ENCODE measurements around the gene CCDC126. TPM values are rescaled to one million over a fixed set of nuclear protein-coding genes. Genes with fewer than 3 reads are reported as not detected.
"Not testable (repeated sequence)": the region's sequence is repeated elsewhere in the genome, so short reads cannot be mapped to it uniquely, and the experiment has no call there.

Gene CCDC126
- total RNA-seq: 1 to 10 TPM; 5.9 to 9.8 (median 6.2) TPM
- long read RNA-seq: 0 reads

GRCh38 chr7:23597094-23598091 is at the start of gene CCDC126:
TSS of gene CCDC126 (plus strand) at chr7:23597382. CDS start at chr7:23611316, 13,934 bp downstream.
- peak within 1 kb of the TSS; percentile 71 to 85 (median 79) for H3K4me3 ChIP-seq
- no peaks in the 10 kb centered on the region for H3K27me3 ChIP-seq
- intact Hi-C loops (cut with DNase I): no loop called here
- peaks cover 0 to 19% (median 4%) of the 10 kb centered on the region in 4 donors for H3K4me1 ChIP-seq
- H3K27ac ChIP-seq: peak within 1 kb of the TSS; percentile 86 to 90 (median 88)
- ATAC-seq: peak; percentile 96 to 99 (median 97)
- no peaks in the 10 kb centered on the region for H3K36me3 ChIP-seq
- 11% methylated on average over 20 of the region's 99 CpGs for WGBS (ENCODE audit: insufficient coverage, low coverage, low lambda C conversion rate, missing lambda C conversion rate)
- no peaks in the 10 kb centered on the region for H3K9me3 ChIP-seq
- TF ChIP-seq POLR2A (IDR thresholded peaks at IDR 0.05) (peak; percentile 79), CTCF (IDR thresholded peaks at IDR 0.05) (no peak)
- DNase-seq: peak; percentile 95 to 97 (median 97)

- no peak for ATAC-seq
Measured at GRCh38 chr7:23547662-23548061, 49.5 kb upstream of the CCDC126 start.

GRCh38 chr7:23558303-23558702 is 38.9 kb upstream of the CCDC126 start:
- no peak for TF ChIP-seq CTCF (IDR thresholded peaks at IDR 0.05)
- TF ChIP-seq POLR2A (IDR thresholded peaks at IDR 0.05): no peak
- H3K27ac ChIP-seq: no peak overlapping the region
- H3K4me1 ChIP-seq: no peaks in the 10 kb centered on the region
- no peaks in the 10 kb centered on the region for H3K36me3 ChIP-seq
- intact Hi-C loops (cut with DNase I): no loop called here
- no peaks in the 10 kb centered on the region for H3K27me3 ChIP-seq
- H3K4me3 ChIP-seq: no peak overlapping the region
- no peak for DNase-seq
- H3K9me3 ChIP-seq: no peaks in the 10 kb centered on the region
- ATAC-seq: no peak

More at GRCh38 chr7:23547662-23548061, 49.5 kb upstream of the CCDC126 start:
- intact Hi-C loops (cut with DNase I): no loop called here
- H3K9me3 ChIP-seq: no peaks in the 10 kb centered on the region
- H3K4me1 ChIP-seq: no peaks in the 10 kb centered on the region
- no peak overlapping the region for H3K4me3 ChIP-seq
- no peak for TF ChIP-seq POLR2A (IDR thresholded peaks at IDR 0.05)
- no peak for TF ChIP-seq CTCF (IDR thresholded peaks at IDR 0.05)
- no peak overlapping the region for H3K27ac ChIP-seq
- DNase-seq: no peak
- H3K27me3 ChIP-seq: no peaks in the 10 kb centered on the region
- WGBS (ENCODE audit: insufficient coverage, low coverage, low lambda C conversion rate, missing lambda C conversion rate): 86% methylated on average over 4 of the region's 4 CpGs
- no peaks in the 10 kb centered on the region for H3K36me3 ChIP-seq

GRCh38 chr7:23570592-23571200 is 26.5 kb upstream of the CCDC126 start:
- peak; percentile 70 to 74 (median 71) for DNase-seq
- peak; percentile 85 to 97 (median 90) for TF ChIP-seq CTCF (IDR thresholded peaks at IDR 0.05)
- no peak for TF ChIP-seq POLR2A (IDR thresholded peaks at IDR 0.05)
- intact Hi-C loops (cut with DNase I): loop anchor here (10.0 kb wide), 1 partner anchor 134 kb away; no protein-coding TSS in a partner anchor
- ATAC-seq: peak; percentile 99 to 100 (median 100)
- no peaks in the 10 kb centered on the region for H3K27me3 ChIP-seq
- no peak overlapping the region for H3K27ac ChIP-seq
- WGBS (ENCODE audit: insufficient coverage, low coverage, low lambda C conversion rate, missing lambda C conversion rate): 12% methylated on average over 4 of the region's 5 CpGs
- H3K36me3 ChIP-seq: no peaks in the 10 kb centered on the region
- H3K9me3 ChIP-seq: no peaks in the 10 kb centered on the region
- no peaks in the 10 kb centered on the region for H3K4me1 ChIP-seq
- no peak overlapping the region for H3K4me3 ChIP-seq

GRCh38 chr7:23581975-23582374 is 15.2 kb upstream of the CCDC126 start:
- H3K27ac ChIP-seq; H3K9me3 ChIP-seq; H3K27me3 ChIP-seq; H3K4me1 ChIP-seq; intact Hi-C loops (cut with DNase I); H3K36me3 ChIP-seq; DNase-seq; H3K4me3 ChIP-seq; ATAC-seq: not testable (repeated sequence)
- 100% methylated on average over 1 of the region's 1 CpG for whole genome bisulfite sequencing (ENCODE audit: insufficient coverage, low coverage, low lambda C conversion rate, missing lambda C conversion rate)

GRCh38 chr7:23585304-23585703 is 11.9 kb upstream of the CCDC126 start:
- ATAC-seq; H3K4me3 ChIP-seq; H3K36me3 ChIP-seq; H3K4me1 ChIP-seq; H3K27me3 ChIP-seq; H3K9me3 ChIP-seq; DNase-seq; intact Hi-C loops (cut with DNase I); H3K27ac ChIP-seq: not testable (repeated sequence)
- 88% methylated on average over 4 of the region's 10 CpGs for WGBS (ENCODE audit: insufficient coverage, low coverage, low lambda C conversion rate, missing lambda C conversion rate)
